Posterior cingulate gyrus (tissue), 11 donors: Measurements from ENCODE around the gene CA9.

Experiments
- DNase-seq, 10 donors: peaks; one replicate each; pipeline versions ENCODE4 v3.0.0 to v3.0.0-alpha.2; 2020 to 2021; ENCODE audit warnings: mixed read lengths in 3 of 10
- intact Hi-C: fragments of 100-400 bp; cut with DNase I; formaldehyde crosslinking; loops from one replicate; pipeline ENCODE4 v1.15.1; 2023

The CA9 gene

DNA sequence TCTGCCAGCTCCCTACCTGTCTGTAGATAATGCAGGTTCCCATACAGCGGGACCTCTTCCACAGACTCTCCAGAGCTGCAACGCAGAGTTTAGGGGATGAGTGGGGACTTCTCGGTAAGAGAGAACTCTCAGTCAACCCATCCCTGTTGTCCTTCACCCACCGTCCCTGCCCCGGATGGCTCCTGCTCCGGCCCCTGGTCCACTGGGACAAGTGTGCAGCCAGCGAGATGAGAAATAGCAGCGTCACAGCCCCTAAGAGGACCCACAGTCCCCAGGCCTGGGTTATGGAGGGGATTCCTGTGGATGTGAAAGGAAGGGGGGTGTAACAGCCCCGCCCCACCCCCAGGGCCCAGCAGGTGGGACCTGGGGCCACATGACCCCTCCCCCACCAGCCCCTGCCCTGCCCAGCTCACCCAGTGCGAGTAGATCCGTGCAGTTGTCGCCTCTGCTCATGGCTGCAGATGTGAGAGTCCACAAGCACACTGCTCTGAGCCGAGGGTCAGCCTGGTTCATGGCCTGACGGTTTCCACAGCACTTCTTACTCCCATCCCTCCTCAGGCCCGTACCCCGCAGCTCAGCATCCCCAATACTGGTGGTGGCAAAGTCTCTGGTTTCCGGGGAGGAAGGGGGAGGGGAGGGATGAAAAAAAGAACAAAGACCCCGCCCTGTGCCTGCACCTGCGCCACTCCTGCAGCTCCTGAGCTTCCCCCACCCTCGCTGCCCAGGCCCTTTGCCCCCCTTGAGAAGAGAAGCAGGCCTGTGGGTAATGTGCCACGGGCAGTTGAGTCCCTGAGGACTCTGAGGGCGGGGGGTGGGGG is 23.2 kb upstream of the CA9 start, which contains the start of gene SIT1:
TSS of gene SIT1 (minus strand) at position 591 of the 818 bp plus-strand sequence. CDS start at position 513, 78 bp downstream.
- DNase-seq: peak in 1 of 10 donors; percentile 52
- intact Hi-C loops: loop anchor here (10.0 kb wide), 1 partner anchor 156 kb away; the partner anchor contains the start of gene RUSC2

DNA sequence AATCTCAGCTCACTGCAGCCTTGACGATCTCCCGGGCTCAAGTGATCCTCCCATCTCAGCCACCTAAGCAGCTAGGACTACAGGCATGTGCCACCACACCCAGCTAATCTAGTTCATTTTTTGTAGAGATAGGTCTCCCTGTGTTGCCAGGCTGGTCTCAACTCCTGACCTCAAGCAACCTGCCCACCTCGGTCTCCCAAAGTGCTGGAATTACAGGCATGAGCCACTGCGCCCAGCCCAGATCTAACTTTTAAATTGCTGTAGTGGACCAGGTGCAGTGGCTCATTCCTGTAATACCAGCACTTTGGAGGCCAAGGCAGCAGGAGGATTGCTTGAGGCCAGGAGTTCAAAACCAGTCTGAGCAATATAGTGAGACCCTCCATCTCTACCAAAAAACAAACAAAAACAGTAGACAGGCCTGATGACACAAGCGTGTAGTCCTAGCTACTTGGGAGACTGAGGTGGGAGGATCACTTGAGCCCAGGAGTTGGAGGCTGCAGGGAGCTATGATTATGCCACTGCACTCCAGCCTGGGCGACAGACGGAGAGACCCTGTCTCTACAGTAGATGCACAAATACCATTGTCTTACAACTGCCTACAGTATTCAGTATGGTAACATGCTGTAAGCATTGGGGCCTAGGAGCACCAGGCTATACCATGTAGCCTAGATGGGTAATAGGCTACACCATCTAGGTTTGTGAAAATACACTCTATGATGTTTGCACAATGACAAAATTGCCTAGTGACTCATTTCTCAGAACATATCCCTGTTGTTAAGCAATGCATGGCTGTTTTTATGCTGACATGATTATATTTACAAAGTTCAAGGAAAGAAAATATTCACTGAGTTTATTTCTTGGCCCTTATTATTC is 21.5 kb upstream of the CA9 start:
- intact Hi-C loops: loop anchor here (10.0 kb wide), 1 partner anchor 157 kb away; the partner anchor contains the start of gene RUSC2
- DNase-seq: peak in 1 of 10 donors; percentile 29

- intact Hi-C loops: loop anchor here (10.0 kb wide), 1 partner anchor 158 kb away; the partner anchor contains the start of gene RUSC2
- DNase-seq: peak in 1 of 10 donors; percentile 28
These were observed 20.9 kb upstream of the CA9 start for GRCh38 chr9:35652829-35653209.

DNA sequence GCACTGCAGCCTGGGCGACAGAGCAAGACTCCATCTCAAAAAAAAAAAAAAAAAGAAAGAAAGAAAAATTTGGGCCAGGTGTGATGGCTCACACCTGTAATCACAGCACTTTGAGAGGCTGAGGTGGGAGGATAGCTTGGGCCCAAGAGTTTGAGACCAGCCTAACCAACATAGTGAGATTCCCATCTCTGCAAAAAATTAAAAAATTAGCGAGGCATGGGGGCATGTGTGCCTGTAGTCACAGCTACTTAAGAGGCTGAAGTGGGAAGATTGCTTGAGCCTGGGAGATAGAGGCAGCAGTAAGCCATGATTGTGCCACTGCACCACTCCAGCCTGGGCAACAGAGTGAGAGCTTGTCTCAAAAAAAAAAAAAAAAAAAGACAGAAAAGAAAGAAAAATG is 20.1 kb upstream of the CA9 start:
- intact Hi-C loops: loop anchor here (10.0 kb wide), 1 partner anchor 159 kb away; the partner anchor contains the start of gene RUSC2
- peak in 1 of 10 donors; percentile 8 for DNase-seq

DNA sequence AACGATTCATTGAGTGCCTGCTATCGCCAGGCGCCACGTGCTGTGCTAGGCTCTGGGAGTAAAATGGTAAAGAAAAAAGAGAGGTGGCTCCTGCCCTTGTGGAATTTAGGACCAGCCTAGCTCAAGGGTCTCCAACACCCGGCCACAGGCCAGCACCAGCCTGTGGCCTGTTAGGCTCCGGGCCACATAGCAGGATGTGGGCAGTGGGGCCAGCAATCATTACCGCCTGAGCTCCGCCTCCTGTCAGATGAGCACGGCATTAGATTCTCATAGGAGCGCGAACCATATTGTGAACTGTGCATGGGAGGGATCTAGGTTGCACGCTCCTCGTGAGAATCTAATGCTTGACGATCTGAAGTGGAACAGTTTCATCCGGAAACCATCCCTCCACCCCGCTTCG is 17.4 kb upstream of the CA9 start:
- peak in 1 of 10 donors; percentile 43 for DNase-seq
- intact Hi-C loops: loop anchor here (2.0 to 10.0 kb wide), 4 partner anchors 41 to 162 kb away; partner anchors contain the start of genes CREB3, RUSC2, SPAG8 and TLN1

DNA sequence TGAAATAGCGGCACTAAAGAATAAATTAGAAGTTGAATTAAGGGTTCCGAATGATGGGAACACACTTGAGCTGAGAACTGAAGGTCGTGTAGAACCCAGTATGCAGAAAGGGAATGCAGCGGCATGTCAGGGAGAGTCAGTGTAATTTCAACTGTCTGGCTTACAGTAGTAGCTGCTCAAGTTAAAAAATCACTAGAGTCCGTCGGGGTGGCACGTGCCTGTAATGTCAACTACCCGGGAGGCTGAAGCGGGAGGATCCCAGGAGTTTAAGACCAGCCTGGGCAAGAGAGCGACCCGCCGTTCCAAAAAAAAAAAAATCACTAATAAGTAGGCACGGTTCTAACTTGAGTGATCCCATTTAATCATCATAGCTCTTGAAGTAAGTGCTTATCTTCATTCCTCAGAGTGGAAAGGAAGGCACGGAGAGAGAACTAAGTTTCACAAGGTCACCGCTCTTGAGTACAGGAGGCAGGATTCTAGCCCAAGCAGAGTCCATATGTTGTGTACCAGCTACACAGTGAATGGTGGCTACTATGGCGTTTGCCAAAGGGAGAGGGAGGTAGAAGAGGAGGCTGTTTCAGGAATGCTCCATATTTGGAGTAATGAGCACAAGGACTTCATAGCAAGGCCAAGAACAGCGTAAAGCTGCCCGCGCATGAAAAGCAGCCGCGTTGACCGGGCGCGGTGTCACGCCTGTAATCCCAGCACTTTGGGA is 16.7 kb upstream of the CA9 start:
- peak in 2 of 10 donors; percentile 28 to 32 for DNase-seq
- intact Hi-C loops: loop anchor here (2.0 to 10.0 kb wide), 4 partner anchors 40 to 162 kb away; partner anchors contain the start of genes CREB3, RUSC2, SPAG8 and TLN1

DNA sequence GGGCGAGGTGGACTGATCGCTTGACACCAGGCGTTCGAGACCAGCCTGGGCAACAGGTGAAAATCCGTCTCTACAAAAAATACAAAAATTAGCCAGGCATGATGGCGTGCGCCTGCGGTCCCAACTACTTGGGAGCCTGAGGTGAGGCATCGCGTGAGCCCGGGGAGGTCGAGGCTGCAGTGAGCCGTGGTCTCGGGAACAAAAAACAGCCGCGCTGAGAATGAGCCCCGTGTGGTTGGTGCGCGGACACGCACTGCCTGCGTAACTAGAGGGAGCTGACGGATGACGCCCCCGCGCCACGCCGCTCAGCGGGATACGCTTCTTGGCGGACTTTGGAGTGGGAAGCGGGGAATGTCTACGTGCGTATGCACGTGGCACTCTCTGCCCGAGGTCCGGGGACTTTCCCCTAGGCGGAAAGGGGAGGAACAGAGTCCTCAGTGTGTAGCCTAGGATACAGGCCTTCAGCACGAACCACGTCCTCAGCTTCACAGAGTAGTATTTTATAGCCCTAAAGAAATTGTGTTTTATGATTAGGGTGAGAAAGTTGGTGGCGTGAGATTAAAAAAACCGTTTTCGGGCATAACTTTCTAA is 16.1 kb upstream of the CA9 start, which contains the start of gene RMRP:
TSS of gene RMRP (minus strand) at position 474 of the 591 bp plus-strand sequence.
- intact Hi-C loops: loop anchor here (2.0 to 10.0 kb wide), 4 partner anchors 40 to 163 kb away; partner anchors contain the start of genes CREB3, RUSC2, SPAG8 and TLN1
- DNase-seq: peak; percentile 88 to 100 (median 98)

- intact Hi-C loops: loop anchor here (5.0 to 10.0 kb wide), 3 partner anchors 39 to 164 kb away; partner anchors contain the start of genes RUSC2 and SPAG8
- DNase-seq: peak; percentile 70 to 98 (median 81)
These were observed 15.4 kb upstream of the CA9 start, which contains the start of gene CCDC107 for GRCh38 chr9:35658137-35658967. Gene CCDC107, plus strand, starts transcription at chr9:35658292. Its CDS starts 88 bp downstream, at chr9:35658380.

- intact Hi-C loops: loop anchor here (5.0 to 10.0 kb wide), 3 partner anchors 38 to 164 kb away; partner anchors contain the start of genes RUSC2 and SPAG8
- peak in 3 of 10 donors; percentile 41 to 88 (median 83) for DNase-seq
These were observed 14.8 kb upstream of the CA9 start for GRCh38 chr9:35658968-35659220.

GRCh38 chr9:35659340-35659739 is 14.4 kb upstream of the CA9 start:
- no peak for DNase-seq
- intact Hi-C loops: loop anchor here (5.0 to 10.0 kb wide), 3 partner anchors 38 to 165 kb away; partner anchors contain the start of genes RUSC2 and SPAG8

- peak in 1 of 10 donors; percentile 86 for DNase-seq
- intact Hi-C loops: no loop called here
These were observed 12.7 kb upstream of the CA9 start for GRCh38 chr9:35660966-35661415.

GRCh38 chr9:35661756-35662350 is 11.9 kb upstream of the CA9 start:
- intact Hi-C loops: no loop called here

DNA sequence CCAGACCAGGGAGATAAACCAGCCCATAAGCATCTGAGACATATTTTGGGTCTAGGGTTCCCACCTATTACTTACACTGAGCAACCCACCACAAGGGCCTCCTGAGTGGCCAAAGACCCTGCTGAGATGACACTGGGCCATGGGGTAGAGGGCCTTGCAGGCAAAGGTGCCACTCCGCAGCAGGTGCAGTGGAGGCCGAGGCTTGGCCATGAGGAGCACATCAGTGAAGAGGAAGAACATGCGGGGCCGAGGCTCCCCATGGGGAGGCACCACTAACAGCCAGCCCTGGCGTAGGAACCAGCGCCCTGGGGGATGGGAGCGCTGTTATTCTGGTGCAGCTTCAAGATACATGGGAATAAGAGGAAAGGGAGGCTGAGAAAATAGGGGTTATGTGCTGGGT is 11.3 kb upstream of the CA9 start:
- DNase-seq: peak in 1 of 10 donors; percentile 77
- intact Hi-C loops: no loop called here

More at GRCh38 chr9:35661756-35662350, 11.9 kb upstream of the CA9 start:
- peak in 1 of 10 donors; percentile 29 for DNase-seq

- peak; percentile 55 to 95 (median 73) for DNase-seq
- intact Hi-C loops: no loop called here
These were observed 8.9 kb upstream of the CA9 start, which contains the start of gene ARHGEF39 for GRCh38 chr9:35664531-35665470. Gene ARHGEF39, minus strand, starts transcription at chr9:35665195. Its CDS starts 26 bp downstream, at chr9:35665169.

DNA sequence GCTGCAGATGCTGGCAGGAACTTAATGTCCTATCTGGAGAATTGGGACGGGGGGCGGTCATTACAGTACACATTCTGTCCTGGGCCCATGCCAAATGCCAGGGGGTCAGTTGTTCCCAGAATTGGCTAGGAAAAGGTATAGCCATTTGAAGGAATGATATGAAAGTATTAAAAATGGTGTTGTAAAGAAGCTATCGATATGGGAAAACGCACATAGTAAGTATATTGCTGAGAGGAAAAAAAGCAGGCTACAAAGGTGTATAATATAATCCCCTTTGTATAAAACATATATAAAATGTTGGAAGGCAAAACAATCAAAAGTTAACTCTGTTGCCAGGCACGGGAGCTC is 8.3 kb upstream of the CA9 start:
- intact Hi-C loops: no loop called here

DNA sequence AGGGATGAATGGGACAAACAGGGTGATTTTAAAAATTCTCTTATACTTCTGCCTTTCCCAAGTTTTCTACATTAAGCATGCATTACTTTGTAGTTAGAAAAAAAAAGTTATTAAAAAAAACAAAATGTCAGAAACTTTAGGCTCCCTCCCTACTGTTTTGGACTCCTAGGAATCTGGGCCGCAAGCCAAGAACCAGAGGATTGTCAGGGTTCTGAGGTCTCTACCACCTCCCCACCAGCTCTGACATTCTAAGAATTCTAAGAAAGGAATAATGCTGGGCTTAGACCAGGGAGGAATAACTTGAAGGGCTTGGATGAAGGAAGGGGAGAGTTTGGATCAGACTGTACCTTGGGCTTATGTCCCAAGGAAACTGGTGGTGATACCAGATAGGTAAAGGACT is 7.7 kb upstream of the CA9 start:
- no peak for DNase-seq
- intact Hi-C loops: no loop called here

More for the DNA sequence above, 8.3 kb upstream of the CA9 start:
- no peak for DNase-seq
